ENCODE measurements around the gene PLEK.

The PLEK gene

GRCh38 chr2:68365087-68365486, at the start of gene PLEK:
PLEK (plus strand) TSS chr2:68365282; CDS start chr2:68365352, 70 bp downstream.
- ATAC-seq = no peak
- TF ChIP-seq OSR1 (CRISPR knock-in tag; IDR thresholded peaks at IDR 0.05) (no peak), TOX (CRISPR knock-in tag; IDR thresholded peaks at IDR 0.05; ENCODE audit: borderline replicate concordance) (no peak), ISL1 (CRISPR knock-in tag; IDR thresholded peaks at IDR 0.05) (no peak)

- no peak for ATAC-seq
- TF ChIP-seq ZFP3 (CRISPR knock-in tag; IDR thresholded peaks at IDR 0.05) (no peak), ZNF565 (CRISPR knock-in tag; conservative IDR thresholded peaks at IDR 0.05; ENCODE audit: low read depth) (no peak), GLIS3 (CRISPR knock-in tag; IDR thresholded peaks at IDR 0.05) (no peak), ARNTL (CRISPR knock-in tag; IDR thresholded peaks at IDR 0.05; ENCODE audit: borderline replicate concordance, low read depth) (no peak), OSR1 (CRISPR knock-in tag; IDR thresholded peaks at IDR 0.05) (no peak), BACH2 (CRISPR knock-in tag; IDR thresholded peaks at IDR 0.05; ENCODE audit: borderline replicate concordance) (no peak), TSHZ2 (CRISPR knock-in tag; IDR thresholded peaks at IDR 0.05) (no peak), ZFP30 (CRISPR knock-in tag; IDR thresholded peaks at IDR 0.05) (no peak), ESRRG (CRISPR knock-in tag; IDR thresholded peaks at IDR 0.05) (no peak), POU6F1 (CRISPR knock-in tag; IDR thresholded peaks at IDR 0.05; ENCODE audit: borderline replicate concordance, low read depth) (no peak), CREB5 (CRISPR knock-in tag; IDR thresholded peaks at IDR 0.05; ENCODE audit: low read depth) (no peak)
These were observed 49.0 kb upstream of the PLEK start for GRCh38 chr2:68316111-68316510.

- ATAC-seq = peak; percentile 60
- TF ChIP-seq TSHZ2 (CRISPR knock-in tag; IDR thresholded peaks at IDR 0.05) (no peak), TCF4 (CRISPR knock-in tag; IDR thresholded peaks at IDR 0.05; ENCODE audit: borderline replicate concordance) (no peak), CSDC2 (CRISPR knock-in tag; IDR thresholded peaks at IDR 0.05) (no peak)
These were observed 46.8 kb upstream of the PLEK start for GRCh38 chr2:68317971-68318913.

GRCh38 chr2:68318914-68319397, 46.1 kb upstream of the PLEK start:
- TF ChIP-seq ZNF70 (CRISPR knock-in tag; IDR thresholded peaks at IDR 0.05) = no peak
- no peak for TF ChIP-seq ZFP3 (CRISPR knock-in tag; IDR thresholded peaks at IDR 0.05)
- no peak for TF ChIP-seq BACH2 (CRISPR knock-in tag; IDR thresholded peaks at IDR 0.05; ENCODE audit: borderline replicate concordance)
- TF ChIP-seq TSHZ2 (CRISPR knock-in tag; IDR thresholded peaks at IDR 0.05) = no peak
- no peak for TF ChIP-seq GLIS3 (CRISPR knock-in tag; IDR thresholded peaks at IDR 0.05)
- ATAC-seq = peak; percentile 65

Data from SK-N-SH treated with all-trans-retinoic acid at 6 μM for 48 hours (cell line).